ENCODE data around the gene PRUNE2. TPM values are rescaled to one million over a fixed set of nuclear protein-coding genes. Genes with fewer than 3 reads are reported as not detected.

The PRUNE2 gene
- total RNA-seq, 2 experiments from 2014 or later: 0.38 to 0.72 TPM

DNA sequence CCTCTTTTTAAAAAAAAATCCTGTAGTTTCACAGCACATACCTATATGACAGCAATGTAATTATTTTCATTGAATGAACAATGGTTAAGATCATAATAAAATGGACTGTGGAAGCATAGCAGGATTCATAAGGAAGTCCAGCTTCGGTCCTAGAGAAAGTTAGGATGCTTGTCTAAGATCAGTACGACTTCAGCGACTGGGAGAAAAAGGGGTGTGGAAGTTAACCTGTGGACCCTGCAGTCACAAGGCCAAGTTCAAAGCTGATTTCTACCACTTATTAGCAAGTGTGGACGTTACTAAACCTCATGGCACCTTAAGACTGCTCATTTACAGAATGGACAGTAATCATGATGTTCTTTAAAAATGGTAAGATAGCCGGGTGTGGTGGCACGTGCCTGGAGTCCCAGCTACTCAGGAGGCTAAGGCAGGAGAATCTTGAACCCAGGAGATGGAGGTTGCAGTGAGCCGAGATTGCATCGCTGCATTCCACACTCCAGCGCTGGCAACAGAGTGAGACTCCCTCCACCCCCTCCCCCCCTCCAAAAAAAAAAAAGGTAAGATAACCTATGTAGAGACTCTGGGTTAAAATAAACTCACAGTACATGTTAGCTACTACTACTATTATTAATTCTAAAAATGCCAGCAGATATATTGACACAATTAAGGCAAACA is 213.3 kb downstream of the PRUNE2 start:
- no peaks in the 10 kb centered on the region for H3K36me3 Mint-ChIP-seq (ENCODE audit: low read depth)
- ATAC-seq (no peak), DNase-seq (no peak)
- H3K27me3 Mint-ChIP-seq: peaks cover 31% of the 10 kb centered on the region
- intact Hi-C loops (cut with micrococcal nuclease): no loop called here
- peaks cover 16% of the 10 kb centered on the region for H3K4me1 Mint-ChIP-seq (ENCODE audit: low read depth)
- H3K27ac Mint-ChIP-seq: no peak overlapping the region
- TF ChIP-seq, protein P1, sequence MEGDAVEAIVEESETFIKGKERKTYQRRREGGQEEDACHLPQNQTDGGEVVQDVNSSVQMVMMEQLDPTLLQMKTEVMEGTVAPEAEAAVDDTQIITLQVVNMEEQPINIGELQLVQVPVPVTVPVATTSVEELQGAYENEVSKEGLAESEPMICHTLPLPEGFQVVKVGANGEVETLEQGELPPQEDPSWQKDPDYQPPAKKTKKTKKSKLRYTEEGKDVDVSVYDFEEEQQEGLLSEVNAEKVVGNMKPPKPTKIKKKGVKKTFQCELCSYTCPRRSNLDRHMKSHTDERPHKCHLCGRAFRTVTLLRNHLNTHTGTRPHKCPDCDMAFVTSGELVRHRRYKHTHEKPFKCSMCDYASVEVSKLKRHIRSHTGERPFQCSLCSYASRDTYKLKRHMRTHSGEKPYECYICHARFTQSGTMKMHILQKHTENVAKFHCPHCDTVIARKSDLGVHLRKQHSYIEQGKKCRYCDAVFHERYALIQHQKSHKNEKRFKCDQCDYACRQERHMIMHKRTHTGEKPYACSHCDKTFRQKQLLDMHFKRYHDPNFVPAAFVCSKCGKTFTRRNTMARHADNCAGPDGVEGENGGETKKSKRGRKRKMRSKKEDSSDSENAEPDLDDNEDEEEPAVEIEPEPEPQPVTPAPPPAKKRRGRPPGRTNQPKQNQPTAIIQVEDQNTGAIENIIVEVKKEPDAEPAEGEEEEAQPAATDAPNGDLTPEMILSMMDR (IDR thresholded peaks at IDR 0.05): no peak
- CTCF ChIA-PET: interaction anchor here (1.3 to 2.3 kb wide), 3 partner anchors 8 to 246 kb away, joined by 3 to 8 read pairs (median 7); no protein-coding TSS in a partner anchor
- no peak overlapping the region for H3K4me3 Mint-ChIP-seq
- POLR2A ChIA-PET: no interaction called here
- no peaks in the 10 kb centered on the region for H3K9me3 Mint-ChIP-seq

DNA sequence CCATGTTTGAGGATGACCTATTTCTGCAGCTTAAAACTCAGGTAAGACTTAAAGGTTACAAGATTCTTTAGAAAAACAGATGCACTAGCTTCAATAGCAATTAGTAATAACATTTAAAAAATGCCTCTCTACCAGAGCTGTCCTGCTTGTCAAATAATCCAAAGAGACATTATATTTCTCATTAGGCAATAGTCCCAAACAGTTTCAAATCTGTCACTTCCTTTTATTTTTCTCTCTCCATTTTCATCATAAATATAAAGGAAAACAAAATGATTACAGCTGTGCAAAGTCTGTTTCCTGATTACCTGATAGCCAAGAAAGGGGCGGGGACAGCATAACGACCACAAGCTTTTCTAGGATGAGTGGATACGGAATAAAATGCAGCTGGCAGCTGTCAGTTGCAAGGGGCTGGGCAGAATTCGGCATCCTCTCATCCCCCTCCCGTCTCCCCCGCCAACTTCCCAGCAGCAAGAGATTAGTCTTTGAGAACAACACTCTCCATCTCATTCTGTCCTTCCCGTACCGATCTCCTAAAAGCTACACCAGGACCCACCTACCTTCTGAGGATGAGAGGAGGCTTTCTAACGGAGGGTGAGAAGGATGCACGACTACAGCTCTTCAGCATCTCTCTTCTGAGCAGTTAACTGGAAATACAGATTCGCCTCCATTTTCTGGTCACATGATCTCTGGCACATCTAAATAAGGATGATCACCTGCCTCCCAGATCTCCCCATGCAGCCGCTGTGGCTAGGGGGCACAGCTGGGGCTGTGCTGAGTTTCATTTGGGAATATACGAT is 214.2 kb downstream of the PRUNE2 start:
- H3K36me3 Mint-ChIP-seq (ENCODE audit: low read depth): no peaks in the 10 kb centered on the region
- H3K27me3 Mint-ChIP-seq: peaks cover 31% of the 10 kb centered on the region
- ChIA-PET POLR2A (no interaction called here), CTCF (interaction anchor here (0.9 to 2.3 kb wide), 4 partner anchors 9 to 245 kb away, joined by 3 to 8 read pairs (median 5); no protein-coding TSS in a partner anchor)
- no peaks in the 10 kb centered on the region for H3K9me3 Mint-ChIP-seq
- H3K27ac Mint-ChIP-seq: no peak overlapping the region
- intact Hi-C loops (cut with micrococcal nuclease): no loop called here
- DNase-seq (peak; percentile 33), ATAC-seq (no peak)
- peaks cover 16% of the 10 kb centered on the region for H3K4me1 Mint-ChIP-seq (ENCODE audit: low read depth)
- peak overlapping the region; percentile 60 for H3K4me3 Mint-ChIP-seq
- TF ChIP-seq, protein P1 (IDR thresholded peaks at IDR 0.05): no peak

DNA sequence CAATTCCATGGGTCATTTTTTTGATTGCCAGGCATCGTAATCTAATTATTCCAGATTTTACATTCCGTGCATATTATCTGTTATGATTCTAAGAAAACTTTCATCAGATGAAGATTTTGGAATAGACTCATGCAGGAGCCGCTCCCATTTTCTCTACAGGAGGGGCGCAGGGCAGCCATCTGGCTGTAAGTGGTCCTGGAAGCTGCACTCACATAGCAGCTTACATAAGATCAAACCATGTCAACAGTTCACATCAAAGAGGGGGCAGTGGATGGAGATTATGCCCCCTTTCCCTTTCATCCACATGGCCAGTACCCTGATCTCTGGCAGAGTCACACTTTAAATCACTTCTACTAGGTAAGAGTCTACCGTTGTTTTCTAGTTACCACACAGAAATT is 214.9 kb downstream of the PRUNE2 start:
- H3K27ac Mint-ChIP-seq: no peak overlapping the region
- ChIA-PET POLR2A (no interaction called here), CTCF (interaction anchor here (1.3 to 2.3 kb wide), 3 partner anchors 10 to 244 kb away, joined by 3 to 8 read pairs (median 7); no protein-coding TSS in a partner anchor)
- DNase-seq (no peak), ATAC-seq (no peak)
- H3K36me3 Mint-ChIP-seq (ENCODE audit: low read depth): no peaks in the 10 kb centered on the region
- intact Hi-C loops (cut with micrococcal nuclease): no loop called here
- H3K4me1 Mint-ChIP-seq (ENCODE audit: low read depth): peaks cover 16% of the 10 kb centered on the region
- H3K27me3 Mint-ChIP-seq: peaks cover 31% of the 10 kb centered on the region
- TF ChIP-seq, protein P1 (IDR thresholded peaks at IDR 0.05): no peak
- H3K9me3 Mint-ChIP-seq: no peaks in the 10 kb centered on the region
- no peak overlapping the region for H3K4me3 Mint-ChIP-seq

DNA sequence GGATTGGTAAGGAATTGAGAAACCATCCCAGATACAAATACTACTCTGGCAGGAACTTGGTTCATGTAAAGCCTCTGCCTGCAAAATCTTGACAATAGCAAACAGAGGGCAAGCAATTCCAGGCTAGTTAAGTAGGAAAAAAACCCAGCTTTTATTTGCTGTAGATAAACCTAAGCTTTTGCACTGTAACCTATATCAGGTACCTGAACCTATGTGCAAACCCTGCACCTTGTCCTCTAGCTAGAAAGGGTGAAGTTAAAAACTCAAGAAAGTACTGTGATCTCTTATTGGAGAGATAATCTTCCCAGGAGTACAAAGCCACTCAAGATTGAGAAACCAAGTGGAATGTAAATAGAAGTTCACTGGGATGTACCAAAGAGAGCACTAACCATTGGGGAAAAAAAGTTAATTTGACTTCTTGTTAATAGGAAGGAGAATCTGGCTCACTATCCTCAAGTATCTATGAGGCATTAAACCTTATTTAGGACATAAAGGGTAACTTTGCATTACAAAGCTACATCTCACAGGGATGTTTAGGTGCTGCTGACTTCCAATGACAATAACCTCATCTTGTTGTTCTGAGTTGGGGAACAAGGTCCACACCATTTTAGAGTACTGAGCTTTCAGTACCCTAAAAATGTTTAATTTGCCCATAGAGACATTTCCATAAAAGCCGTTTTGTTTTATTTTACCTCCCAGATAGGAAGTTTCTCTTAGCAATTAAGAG is 215.5 kb downstream of the PRUNE2 start:
- TF ChIP-seq, protein P1 (IDR thresholded peaks at IDR 0.05): no peak
- no peaks in the 10 kb centered on the region for H3K36me3 Mint-ChIP-seq (ENCODE audit: low read depth)
- intact Hi-C loops (cut with micrococcal nuclease): no loop called here
- CTCF ChIA-PET: interaction anchor here (1.3 to 2.2 kb wide), 3 partner anchors 11 to 23 kb away, joined by 3 to 8 read pairs (median 4); no protein-coding TSS in a partner anchor
- POLR2A ChIA-PET: no interaction called here
- peaks cover 30% of the 10 kb centered on the region for H3K27me3 Mint-ChIP-seq
- no peak overlapping the region for H3K4me3 Mint-ChIP-seq
- ATAC-seq (no peak), DNase-seq (no peak)
- H3K27ac Mint-ChIP-seq: no peak overlapping the region
- H3K4me1 Mint-ChIP-seq (ENCODE audit: low read depth): peaks cover 16% of the 10 kb centered on the region
- H3K9me3 Mint-ChIP-seq: no peaks in the 10 kb centered on the region

Measured in activated CD8-positive, alpha-beta T cell treated with anti-CD3 and anti-CD28 coated beads for 36 hours (primary cell).